SK-N-SH (cell line): Measurements from ENCODE around the gene DECR2. TPM values are rescaled to one million over a fixed set of nuclear protein-coding genes. Genes with fewer than 3 reads are reported as not detected.

Experiments
- CTCF ChIA-PET: fragments of 300-600, 350-600 bp; formaldehyde crosslinking; extraction: SDS; loops from one replicate; lab custom pipeline; 2021; lab: Yijun Ruan, JAX
- POLR2A ChIA-PET: fragments of 350-600 bp; sonication (Branson Sonifier 250); formaldehyde crosslinking; extraction: SDS; loops from one replicate; lab custom pipeline; 2020; ENCODE audit warnings: antibody characterized with exemption, inconsistent platforms; lab: Yijun Ruan, JAX
- DNase-seq: peaks from one replicate; pipeline ENCODE4 v3.0.0; 2012
- H2AFZ ChIP-seq: fragments of 200-600 bp; sonication (generic); 2 replicates; pipeline ENCODE4 v1.8.1; 2016; ENCODE audit warnings: antibody characterized with exemption, mild to moderate bottlenecking, low read depth
- H3F3A ChIP-seq: fragments of 200-600 bp; sonication (generic); replicated peaks from 2 replicates; pipeline ENCODE3; 2016; ENCODE audit warnings: antibody characterized with exemption, mild to moderate bottlenecking; ENCODE audit not compliant: insufficient read depth
- H3K27ac ChIP-seq, 2 experiments: fragments of 200-500 bp in 1 of 2; fragments of 200-600 bp in 1 of 2; sonication (Bioruptor generic) in 1 of 2; sonication (generic), shearing (Covaris generic) in 1 of 2; 2 replicates each; pipeline versions ENCODE4 v1.5.1 to v1.6.1; 2014 to 2016; ENCODE audit warnings: low read depth in 2 of 2, inconsistent platforms in 1 of 2, low read length in 1 of 2, mild to moderate bottlenecking in 1 of 2, mixed read lengths in 1 of 2
- H3K27me3 ChIP-seq: fragments of 200-600 bp; sonication (generic), shearing (Covaris generic); 2 replicates; pipeline ENCODE4 v1.6.1; 2016; ENCODE audit warnings: mixed run types; ENCODE audit not compliant: insufficient read depth
- H3K36me3 ChIP-seq, 2 experiments: fragments of 200-500 bp in 1 of 2; fragments of 200-600 bp in 1 of 2; sonication (Bioruptor generic) in 1 of 2; sonication (generic) in 1 of 2; replicated peaks in 1 of 2; 2 replicates each; pipeline versions ENCODE3 to v1.5.1; 2014 to 2016; ENCODE audit warnings: low read length in 1 of 2, mild to moderate bottlenecking in 1 of 2; ENCODE audit not compliant: insufficient read depth in 2 of 2, control insufficient read depth in 1 of 2
- H3K4me1 ChIP-seq, 2 experiments: fragments of 200-500 bp in 1 of 2; fragments of 200-600 bp in 1 of 2; sonication (Bioruptor generic) in 1 of 2; sonication (generic), shearing (Covaris generic) in 1 of 2; 2 replicates each; pipeline versions ENCODE4 v1.5.1 to v1.6.1; 2014 to 2016; ENCODE audit warnings: low read depth in 1 of 2, low read length in 1 of 2, mixed run types in 1 of 2; ENCODE audit not compliant: insufficient read depth in 2 of 2, control insufficient read depth in 1 of 2
- H3K4me2 ChIP-seq: fragments of 200-600 bp; sonication (generic), shearing (Covaris generic); 2 replicates; pipeline ENCODE4 v1.6.1; 2017; ENCODE audit warnings: mixed run types
- H3K4me3 ChIP-seq, 2 experiments: fragments of 200-500 bp in 1 of 2; fragments of 200-600 bp in 1 of 2; sonication (Bioruptor generic) in 1 of 2; sonication (generic), shearing (Covaris generic) in 1 of 2; 2 replicates each; pipeline versions ENCODE4 v1.5.1 to v1.8.1; 2014 to 2016; ENCODE audit warnings: low read depth in 2 of 2, inconsistent platforms in 1 of 2, low read length in 1 of 2, mild to moderate bottlenecking in 1 of 2, mixed read lengths in 1 of 2, moderate library complexity in 1 of 2
- H3K79me2 ChIP-seq: fragments of 200-600 bp; sonication (generic); 2 replicates; pipeline ENCODE4 v1.8.1; 2017; ENCODE audit warnings: mild to moderate bottlenecking; ENCODE audit not compliant: insufficient read depth
- H3K9ac ChIP-seq: fragments of 200-600 bp; sonication (generic); 2 replicates; pipeline ENCODE4 v1.6.1; 2017; ENCODE audit warnings: mixed run types
- H3K9me2 ChIP-seq: fragments of 200-600 bp; sonication (generic); 2 replicates; pipeline ENCODE4 v1.6.1; 2017; ENCODE audit warnings: mixed run types
- H3K9me3 ChIP-seq: fragments of 200-600 bp; sonication (generic); 2 replicates; pipeline ENCODE4 v1.6.1; 2017; ENCODE audit warnings: mixed run types, mild to moderate bottlenecking, moderate library complexity
- H4K20me1 ChIP-seq: fragments of 200-600 bp; sonication (generic); 2 replicates; pipeline ENCODE4 v1.6.1; 2017; ENCODE audit warnings: mild to moderate bottlenecking, mixed run types; ENCODE audit not compliant: insufficient read depth
- EP300 ChIP-seq, 2 experiments: IDR thresholded peaks; 2 replicates each; pipeline versions ENCODE4 v1.4.0 to v1.6.1; 2012; ENCODE audit warnings: borderline replicate concordance in 1 of 2, low read depth in 1 of 2, low read length in 1 of 2
- EZH2phosphoT487 ChIP-seq: fragments of 200-600 bp; sonication (generic); IDR thresholded peaks from 2 replicates; pipeline ENCODE4 v1.6.1; 2017; ENCODE audit warnings: low read depth, mixed run types, mild to moderate bottlenecking, antibody characterized with exemption, moderate library complexity, borderline replicate concordance
- FOSL2 ChIP-seq: IDR thresholded peaks from 2 replicates; pipeline ENCODE4 v1.4.0; 2012; ENCODE audit warnings: low read depth, mild to moderate bottlenecking, moderate library complexity, borderline replicate concordance
- FOXJ3 ChIP-seq: sonication (generic); formaldehyde crosslinking; IDR thresholded peaks from 2 replicates; pipeline ENCODE4 v1.5.1; 2020; ENCODE audit warnings: mild to moderate bottlenecking, missing genetic modification reagents
- FOXM1 ChIP-seq: IDR thresholded peaks from 2 replicates; pipeline ENCODE4 v1.4.0; 2012; ENCODE audit warnings: low read depth, mild to moderate bottlenecking
- GABPA ChIP-seq: IDR thresholded peaks from 2 replicates; pipeline ENCODE4 v1.4.0; 2012; ENCODE audit warnings: low read depth, mild to moderate bottlenecking
- GATA2 ChIP-seq: sonication (generic); formaldehyde crosslinking; IDR thresholded peaks from 2 replicates; pipeline ENCODE4 v1.5.0; 2020; ENCODE audit warnings: mild to moderate bottlenecking, missing genetic modification reagents
- JUND ChIP-seq: IDR thresholded peaks from 2 replicates; pipeline ENCODE4 v1.4.0; 2012
- MEF2A ChIP-seq: IDR thresholded peaks from 2 replicates; pipeline ENCODE4 v1.4.0; 2012; ENCODE audit warnings: low read depth, borderline replicate concordance
- NFIC ChIP-seq: IDR thresholded peaks from 2 replicates; pipeline ENCODE4 v1.4.0; 2012; ENCODE audit warnings: borderline replicate concordance
- POLR2AphosphoS5 ChIP-seq: IDR thresholded peaks from 2 replicates; pipeline ENCODE4 v1.6.1; 2012; ENCODE audit warnings: low read depth, low read length
- RAD21 ChIP-seq: IDR thresholded peaks from 2 replicates; pipeline ENCODE4 v1.6.1; 2012; ENCODE audit warnings: mild to moderate bottlenecking, low read length
- RCOR1 ChIP-seq: fragments of 150-350 bp; IDR thresholded peaks from 2 replicates; pipeline ENCODE4 v1.6.1; 2017; ENCODE audit warnings: antibody characterized with exemption, low read length
- RFX5 ChIP-seq: IDR thresholded peaks from 2 replicates; pipeline ENCODE4 v1.6.1; 2012; ENCODE audit warnings: mild to moderate bottlenecking, improper control_type of control experiment, low read length
- RXRA ChIP-seq: IDR thresholded peaks from 2 replicates; pipeline ENCODE4 v1.4.0; 2012; ENCODE audit warnings: low read depth, mild to moderate bottlenecking, borderline replicate concordance
- SIN3A ChIP-seq: IDR thresholded peaks from 2 replicates; pipeline ENCODE4 v1.6.1; 2012; ENCODE audit warnings: low read depth, mild to moderate bottlenecking, low read length, moderate library complexity, borderline replicate concordance
- SMC3 ChIP-seq: IDR thresholded peaks from 2 replicates; pipeline ENCODE4 v1.6.1; 2012; ENCODE audit warnings: low read depth, low read length, improper control_type of control experiment
- TAF1 ChIP-seq: IDR thresholded peaks from 2 replicates; pipeline ENCODE4 v1.6.1; 2012; ENCODE audit warnings: low read depth, mild to moderate bottlenecking, low read length, moderate library complexity, borderline replicate concordance
- TCF12 ChIP-seq: IDR thresholded peaks from 2 replicates; pipeline ENCODE4 v1.4.0; 2012
- WGBS: methylation state at CpG from one replicate; pipeline ENCODE4 v1.1.6; 2017; ENCODE audit warnings: low lambda C conversion rate; 5-methylcytosine and 5-hydroxymethylcytosine counted together
- polyA plus RNA-seq, 3 experiments: library from polyadenylated mRNA; depleted of rRNA; stranded (reverse); fragments of >200 nt; gene quantifications; 2 replicates each; pipeline ENCODE4 v1.2.3, GENCODE V29; 2012
- TF ChIP-seq, protein P1 (sequence below): IDR thresholded peaks from 2 replicates; pipeline ENCODE4; 2012
- TF ChIP-seq, protein P2 (sequence below): IDR thresholded peaks from 2 replicates; pipeline ENCODE4 v1.6.1; 2012; ENCODE audit warnings: mild to moderate bottlenecking, low read depth, low read length, moderate library complexity
- TF ChIP-seq, protein P3 (sequence below): IDR thresholded peaks from 2 replicates; pipeline ENCODE4 v1.4.0; 2012; ENCODE audit warnings: low read depth

DECR2 gene
- polyA plus RNA-seq, 1 of the 3 experiments (the other 2 are of a cell fraction): 53.0 TPM

DNA sequence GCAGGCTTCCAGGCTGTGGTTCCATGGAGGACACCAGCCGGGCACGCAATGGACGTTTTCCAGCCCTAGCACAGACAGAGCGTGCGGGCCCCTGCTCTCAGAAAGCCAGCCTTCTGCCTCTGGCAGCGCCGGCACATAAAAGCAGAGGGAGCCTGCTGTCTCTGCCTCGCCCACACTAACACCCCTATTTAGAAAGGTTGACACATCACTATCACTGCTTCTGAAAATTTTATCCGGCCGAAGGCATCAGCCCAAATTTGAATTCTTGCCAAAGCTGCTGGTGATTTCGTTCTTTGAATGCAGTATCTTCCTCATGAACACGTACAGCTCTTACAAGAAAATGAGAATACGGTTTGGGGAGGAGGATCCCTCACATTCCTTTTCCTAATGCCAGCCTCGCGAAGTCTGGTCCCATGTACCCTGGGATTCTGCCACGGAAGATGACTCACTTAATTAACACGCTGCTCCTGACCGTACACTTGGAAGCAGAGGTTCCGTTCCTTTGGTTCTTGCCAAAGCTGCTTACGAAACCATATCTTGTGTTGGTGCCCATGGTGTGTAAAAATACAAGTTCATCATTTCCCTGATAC is 22.4 kb downstream of the DECR2 start:
- TF ChIP-seq RXRA: no peak
- TF ChIP-seq GATA2: no peak
- TF ChIP-seq GABPA: no peak
- 0 out of 2 replicates have a peak, but pooled peaks have one; percentile 25 for TF ChIP-seq SIN3A
- peak; percentile 70; the same call in 1 of the 2 replicates for TF ChIP-seq POLR2AphosphoS5
- peak; percentile 89 for TF ChIP-seq JUND
- no peak for TF ChIP-seq TAF1
- no peak for TF ChIP-seq RAD21
- no peak for TF ChIP-seq FOXJ3 (CRISPR knock-in tag)
- TF ChIP-seq, protein P1, sequence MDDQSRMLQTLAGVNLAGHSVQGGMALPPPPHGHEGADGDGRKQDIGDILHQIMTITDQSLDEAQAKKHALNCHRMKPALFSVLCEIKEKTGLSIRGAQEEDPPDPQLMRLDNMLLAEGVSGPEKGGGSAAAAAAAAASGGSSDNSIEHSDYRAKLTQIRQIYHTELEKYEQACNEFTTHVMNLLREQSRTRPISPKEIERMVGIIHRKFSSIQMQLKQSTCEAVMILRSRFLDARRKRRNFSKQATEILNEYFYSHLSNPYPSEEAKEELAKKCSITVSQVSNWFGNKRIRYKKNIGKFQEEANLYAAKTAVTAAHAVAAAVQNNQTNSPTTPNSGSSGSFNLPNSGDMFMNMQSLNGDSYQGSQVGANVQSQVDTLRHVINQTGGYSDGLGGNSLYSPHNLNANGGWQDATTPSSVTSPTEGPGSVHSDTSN: no peak
- no peak for TF ChIP-seq MEF2A
- no peak for TF ChIP-seq RFX5
- TF ChIP-seq, protein P2, sequence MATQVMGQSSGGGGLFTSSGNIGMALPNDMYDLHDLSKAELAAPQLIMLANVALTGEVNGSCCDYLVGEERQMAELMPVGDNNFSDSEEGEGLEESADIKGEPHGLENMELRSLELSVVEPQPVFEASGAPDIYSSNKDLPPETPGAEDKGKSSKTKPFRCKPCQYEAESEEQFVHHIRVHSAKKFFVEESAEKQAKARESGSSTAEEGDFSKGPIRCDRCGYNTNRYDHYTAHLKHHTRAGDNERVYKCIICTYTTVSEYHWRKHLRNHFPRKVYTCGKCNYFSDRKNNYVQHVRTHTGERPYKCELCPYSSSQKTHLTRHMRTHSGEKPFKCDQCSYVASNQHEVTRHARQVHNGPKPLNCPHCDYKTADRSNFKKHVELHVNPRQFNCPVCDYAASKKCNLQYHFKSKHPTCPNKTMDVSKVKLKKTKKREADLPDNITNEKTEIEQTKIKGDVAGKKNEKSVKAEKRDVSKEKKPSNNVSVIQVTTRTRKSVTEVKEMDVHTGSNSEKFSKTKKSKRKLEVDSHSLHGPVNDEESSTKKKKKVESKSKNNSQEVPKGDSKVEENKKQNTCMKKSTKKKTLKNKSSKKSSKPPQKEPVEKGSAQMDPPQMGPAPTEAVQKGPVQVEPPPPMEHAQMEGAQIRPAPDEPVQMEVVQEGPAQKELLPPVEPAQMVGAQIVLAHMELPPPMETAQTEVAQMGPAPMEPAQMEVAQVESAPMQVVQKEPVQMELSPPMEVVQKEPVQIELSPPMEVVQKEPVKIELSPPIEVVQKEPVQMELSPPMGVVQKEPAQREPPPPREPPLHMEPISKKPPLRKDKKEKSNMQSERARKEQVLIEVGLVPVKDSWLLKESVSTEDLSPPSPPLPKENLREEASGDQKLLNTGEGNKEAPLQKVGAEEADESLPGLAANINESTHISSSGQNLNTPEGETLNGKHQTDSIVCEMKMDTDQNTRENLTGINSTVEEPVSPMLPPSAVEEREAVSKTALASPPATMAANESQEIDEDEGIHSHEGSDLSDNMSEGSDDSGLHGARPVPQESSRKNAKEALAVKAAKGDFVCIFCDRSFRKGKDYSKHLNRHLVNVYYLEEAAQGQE: no peak
- TF ChIP-seq EZH2phosphoT487: no peak
- TF ChIP-seq EP300 (IDR thresholded peaks at IDR 0.05; ENCODE audit: borderline replicate concordance in 1 of 2, low read depth in 1 of 2, low read length in 1 of 2): no peak
- TF ChIP-seq, protein P3, sequence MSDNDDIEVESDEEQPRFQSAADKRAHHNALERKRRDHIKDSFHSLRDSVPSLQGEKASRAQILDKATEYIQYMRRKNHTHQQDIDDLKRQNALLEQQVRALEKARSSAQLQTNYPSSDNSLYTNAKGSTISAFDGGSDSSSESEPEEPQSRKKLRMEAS: peak; percentile 69
- peak; percentile 53; the same call in 1 of the 2 replicates for TF ChIP-seq TCF12
- TF ChIP-seq FOSL2: peak; percentile 84
- TF ChIP-seq RCOR1: no peak
- TF ChIP-seq NFIC: peak; percentile 72
- TF ChIP-seq FOXM1: no peak
- no peak for TF ChIP-seq SMC3
- TF ChIP-seq, all 33 proteins: peak for 7
- peaks cover 30% of the 10 kb centered on the region for H3K79me2 ChIP-seq
- no peaks in the 10 kb centered on the region for H3K27me3 ChIP-seq
- peak overlapping the region; percentile 63; the same call in 1 of the 2 replicates for H2AFZ ChIP-seq
- POLR2A ChIA-PET: interaction anchor here (0.7 kb wide), 1 partner anchor 103 kb away, joined by 3 read pairs; no protein-coding TSS in a partner anchor
- H3K4me1 ChIP-seq: peaks cover 18 to 20% of the 10 kb centered on the region in 2 experiments
- peak overlapping the region; percentile 98 for H3K4me2 ChIP-seq
- CTCF ChIA-PET: interaction anchor here (1.0 to 1.3 kb wide), 4 partner anchors 19 to 71 kb away, joined by 3 to 6 read pairs (median 4); no protein-coding TSS in a partner anchor
- peaks cover 20% of the 10 kb centered on the region for H3F3A ChIP-seq
- no peaks in the 10 kb centered on the region for H3K9me2 ChIP-seq
- H3K36me3 ChIP-seq: peaks cover 0 to 6% of the 10 kb centered on the region in 2 experiments
- H3K4me3 ChIP-seq: peak overlapping the region; percentile 70
- WGBS: 7% methylated on average over 14 of the region's 20 CpGs
- peak overlapping the region; percentile 70 to 92; a peak in 3 of 4 replicates for H3K27ac ChIP-seq
- no peaks in the 10 kb centered on the region for H3K9me3 ChIP-seq
- DNase-seq: no peak
- peak overlapping the region; percentile 54; the same call in 1 of the 2 replicates for H3K9ac ChIP-seq
- peaks cover 29% of the 10 kb centered on the region for H4K20me1 ChIP-seq
